HG02678 (cell line): ENCODE data around the gene SLX4.

Experiments
- ATAC-seq: cut with Tn5 transposase; IDR thresholded peaks from one replicate; pipeline ENCODE4 v1.9.1; 2021; ENCODE audit warnings: mild to moderate bottlenecking, moderate library complexity; ENCODE audit not compliant: unreplicated experiment

Gene SLX4

DNA sequence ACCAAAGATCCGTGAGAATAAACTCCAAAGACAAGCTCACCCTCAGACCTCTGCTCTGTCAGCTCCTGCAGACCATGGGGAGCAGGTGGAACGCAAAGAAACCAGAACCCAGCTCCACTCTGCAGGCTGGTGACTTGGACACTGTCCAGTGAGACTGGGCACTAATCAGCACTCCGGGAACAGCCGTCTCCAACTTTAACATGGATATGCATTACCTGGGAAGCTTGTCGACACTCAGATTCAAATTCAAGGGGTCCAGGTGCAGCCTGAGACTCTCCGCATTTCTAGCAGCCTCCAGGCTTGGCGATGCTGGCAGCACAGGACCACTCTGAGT, 9.1 kb downstream of the SLX4 start:
- no peak for ATAC-seq

DNA sequence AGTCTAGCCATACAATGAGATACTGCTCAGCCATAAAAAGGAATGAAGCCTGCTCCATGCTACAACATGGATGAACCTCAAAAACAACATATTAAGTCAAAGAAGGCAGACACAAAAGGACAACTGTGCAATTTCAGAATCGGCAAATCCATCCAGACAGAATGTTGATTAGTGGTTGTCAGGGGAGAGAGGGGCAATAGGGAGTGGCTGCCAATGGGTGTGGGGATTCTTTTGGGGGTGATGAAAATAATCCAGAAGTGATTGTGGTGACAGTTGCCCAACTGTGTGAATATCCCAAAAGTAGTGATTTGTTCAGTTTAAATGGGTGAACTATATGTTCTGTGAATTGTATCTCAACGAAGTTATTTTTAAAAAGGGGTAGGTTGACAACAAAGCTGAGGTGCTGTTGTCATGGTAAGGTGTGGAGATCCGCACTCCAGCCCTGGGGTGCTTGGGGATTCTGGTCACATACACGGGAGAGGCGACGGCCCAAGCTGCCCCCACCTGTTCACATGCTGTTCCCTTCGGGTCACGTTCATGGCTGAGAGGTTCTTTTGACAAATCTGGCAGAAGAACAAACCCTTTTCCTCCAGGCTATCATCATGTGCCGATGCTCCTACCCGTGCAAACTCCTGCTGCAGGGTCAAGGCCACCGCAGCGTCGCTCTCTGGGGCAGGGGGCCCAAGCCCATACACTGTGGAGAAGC, 9.6 kb downstream of the SLX4 start:
- no peak for ATAC-seq

DNA sequence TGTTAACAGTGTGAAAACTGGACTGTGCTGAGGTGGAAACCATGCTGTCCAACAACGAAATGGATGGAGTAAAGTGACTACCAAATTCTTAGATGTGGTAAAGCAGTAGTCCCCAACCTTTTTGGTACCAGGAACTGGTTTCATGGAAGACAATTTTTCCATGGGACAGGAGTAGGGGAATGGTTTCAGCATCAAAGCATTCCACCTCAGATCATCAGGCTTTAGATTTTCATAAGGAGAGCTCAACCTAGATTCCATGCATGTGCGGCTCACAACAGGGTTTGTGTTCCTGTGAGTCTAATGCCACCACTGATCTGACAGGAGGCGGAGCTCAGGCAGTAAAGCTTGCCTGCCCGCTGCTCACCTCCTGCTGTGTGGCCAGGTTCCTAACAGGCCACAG, 11.5 kb downstream of the SLX4 start:
- ATAC-seq, result no peak

DNA sequence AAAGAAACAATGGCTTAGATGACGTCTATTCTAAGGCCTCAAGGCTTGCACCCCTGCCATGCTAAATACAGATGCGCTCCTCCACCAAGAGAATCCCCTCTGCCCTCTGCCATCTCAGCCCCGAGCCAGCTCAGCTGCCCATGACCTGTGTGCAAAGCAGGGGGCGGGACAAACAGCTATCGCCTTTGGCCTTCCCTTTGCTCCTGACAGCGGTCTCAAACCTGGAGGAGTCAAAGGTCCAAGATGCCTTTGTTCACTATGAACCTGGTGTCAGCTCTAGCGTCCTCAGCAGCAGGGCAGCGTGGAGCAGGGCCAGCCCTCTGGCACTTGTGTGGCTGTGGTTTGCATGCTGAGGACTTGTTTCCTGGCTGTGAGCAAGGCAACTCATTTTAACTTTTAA, 12.3 kb downstream of the SLX4 start:
- no peak for ATAC-seq

DNA sequence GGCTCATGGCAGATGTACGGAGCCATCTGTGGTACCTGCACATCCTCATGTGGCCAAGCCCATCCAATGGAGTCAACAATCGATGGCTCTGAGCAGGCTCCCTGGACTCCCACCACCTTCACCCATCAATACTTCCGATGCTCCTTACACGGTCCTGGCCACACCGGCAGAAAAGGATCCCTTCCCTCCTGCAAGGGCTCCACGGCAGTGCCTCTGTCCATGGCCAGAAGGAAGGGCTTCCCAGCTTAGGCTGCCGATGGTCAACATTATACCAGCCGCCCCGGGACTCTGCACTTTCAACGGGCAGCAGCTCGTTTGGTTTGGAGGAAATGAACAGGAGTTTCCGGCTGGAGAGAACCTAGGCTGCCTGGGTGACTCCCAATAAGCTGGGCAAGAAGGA, 13.2 kb downstream of the SLX4 start:
- ATAC-seq, result no peak

DNA sequence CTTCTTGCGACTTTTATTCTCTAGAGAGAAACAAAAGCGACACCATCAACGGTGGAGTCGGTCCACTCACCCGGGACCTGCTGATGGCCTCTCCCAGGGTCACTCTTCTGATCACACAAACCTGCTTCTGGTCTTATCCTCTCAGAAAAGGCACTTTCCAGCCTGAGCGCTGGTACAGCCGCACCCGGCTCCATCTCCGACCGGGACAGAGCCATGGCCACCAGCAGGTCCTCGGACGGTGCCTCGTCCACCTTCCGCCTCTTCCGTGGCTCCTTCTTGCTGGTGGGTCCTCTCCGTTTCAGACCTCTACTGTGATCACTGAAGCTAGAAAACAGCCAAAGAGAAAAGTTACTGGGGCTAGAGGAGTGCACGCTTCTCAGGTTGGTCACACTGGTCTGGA, 13.7 kb downstream of the SLX4 start:
- ATAC-seq, result no peak

DNA sequence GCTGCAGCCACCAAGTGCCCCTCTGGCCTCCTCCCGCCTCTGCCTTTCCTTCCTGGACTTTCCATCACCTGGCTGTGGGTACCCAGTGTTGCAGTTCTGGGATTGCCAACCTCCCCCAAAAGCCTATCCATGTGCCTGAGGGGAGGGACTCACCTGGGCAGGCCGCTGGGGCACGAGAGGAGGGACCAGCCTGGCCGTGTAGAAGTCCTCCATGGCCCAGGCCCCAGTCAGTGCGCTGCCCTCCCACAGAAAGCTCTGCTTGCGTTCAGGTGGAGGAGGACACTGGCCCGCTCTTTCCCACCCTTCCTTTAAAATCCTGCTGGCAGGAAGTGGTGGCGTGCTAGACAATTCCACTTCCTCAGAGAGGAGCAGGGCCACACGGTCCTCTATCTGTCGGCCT, 14.2 kb downstream of the SLX4 start:
- no peak for ATAC-seq

DNA sequence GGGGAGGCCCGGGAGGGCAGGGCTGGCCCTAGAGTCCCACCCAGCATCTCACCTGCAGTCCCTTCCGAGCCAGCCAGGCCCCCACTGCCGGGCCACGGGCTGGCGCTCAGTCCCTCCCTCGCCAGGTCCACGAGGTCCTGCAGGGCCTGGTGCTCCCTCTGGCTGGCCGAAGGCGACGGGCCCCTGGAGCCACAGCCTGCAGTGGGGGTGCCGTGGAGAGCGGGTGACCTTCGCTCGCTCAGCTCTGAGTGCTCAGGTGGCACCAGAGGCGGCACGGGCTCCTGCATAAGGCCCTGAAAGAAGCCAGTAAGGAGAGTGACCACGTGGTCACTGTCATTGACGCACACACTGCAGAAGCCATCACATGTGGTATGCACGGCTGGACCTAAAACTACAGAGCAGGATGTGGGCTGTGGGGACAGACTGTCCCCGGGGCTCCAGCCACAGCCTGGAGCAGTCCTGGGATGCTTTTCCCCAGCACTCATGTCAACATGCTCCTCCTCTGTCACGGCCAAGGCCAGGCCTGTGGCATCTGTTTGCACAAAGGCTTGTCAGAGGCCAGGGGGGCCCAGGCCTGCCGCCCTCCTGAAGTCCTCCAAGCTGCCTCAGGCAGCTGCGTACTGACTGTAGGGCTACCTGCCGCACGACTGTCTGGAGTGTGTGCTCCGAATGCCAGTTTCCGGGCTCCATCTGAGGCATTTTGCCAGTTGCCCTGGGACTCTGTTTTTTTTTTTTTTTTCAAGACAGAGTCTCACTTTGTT, 15.1 kb downstream of the SLX4 start:
- ATAC-seq, result no peak

DNA sequence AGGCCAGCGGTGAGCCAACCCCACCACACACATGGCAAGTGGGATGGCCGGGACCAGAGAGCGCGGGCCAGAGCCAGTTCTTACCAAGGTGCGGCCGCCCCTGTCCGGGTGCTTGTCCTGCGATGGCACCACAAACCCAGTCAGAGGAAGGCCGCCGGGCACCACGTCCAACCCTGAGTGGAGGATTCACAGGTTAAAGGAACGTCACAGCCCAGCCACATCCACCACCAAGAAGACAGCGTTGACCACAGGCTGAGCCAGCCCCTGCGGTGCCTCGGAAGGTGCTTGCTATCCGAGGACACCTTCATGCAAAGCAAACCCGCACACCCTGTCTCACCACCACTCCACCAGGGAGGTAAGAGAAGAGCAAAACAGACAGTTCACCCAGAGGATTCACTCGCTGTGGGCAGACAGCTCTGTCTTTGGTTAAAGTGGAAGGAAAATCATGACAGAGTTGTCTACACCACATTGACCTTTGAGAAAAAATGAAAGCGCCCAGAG, 15.8 kb downstream of the SLX4 start:
- no peak for ATAC-seq

DNA sequence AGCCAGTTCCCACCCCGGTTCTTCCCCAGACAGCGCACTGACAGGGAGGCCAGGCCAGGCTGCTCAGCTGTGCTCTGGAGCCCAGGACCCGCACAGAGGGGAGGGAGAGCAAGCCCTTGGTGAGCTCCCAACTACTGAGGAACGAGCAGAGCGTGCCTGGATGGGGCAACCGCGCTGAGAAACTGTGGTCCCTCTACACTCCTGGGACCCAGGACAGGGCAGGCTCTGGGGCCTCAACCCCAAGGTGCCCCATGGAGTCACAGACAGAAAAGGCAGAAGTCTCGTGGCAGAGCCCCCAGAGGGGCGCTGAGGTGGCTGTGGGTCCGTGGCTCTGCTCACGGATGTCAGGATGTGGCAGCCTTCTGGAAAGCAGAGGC, 16.3 kb downstream of the SLX4 start:
- ATAC-seq, result no peak

DNA sequence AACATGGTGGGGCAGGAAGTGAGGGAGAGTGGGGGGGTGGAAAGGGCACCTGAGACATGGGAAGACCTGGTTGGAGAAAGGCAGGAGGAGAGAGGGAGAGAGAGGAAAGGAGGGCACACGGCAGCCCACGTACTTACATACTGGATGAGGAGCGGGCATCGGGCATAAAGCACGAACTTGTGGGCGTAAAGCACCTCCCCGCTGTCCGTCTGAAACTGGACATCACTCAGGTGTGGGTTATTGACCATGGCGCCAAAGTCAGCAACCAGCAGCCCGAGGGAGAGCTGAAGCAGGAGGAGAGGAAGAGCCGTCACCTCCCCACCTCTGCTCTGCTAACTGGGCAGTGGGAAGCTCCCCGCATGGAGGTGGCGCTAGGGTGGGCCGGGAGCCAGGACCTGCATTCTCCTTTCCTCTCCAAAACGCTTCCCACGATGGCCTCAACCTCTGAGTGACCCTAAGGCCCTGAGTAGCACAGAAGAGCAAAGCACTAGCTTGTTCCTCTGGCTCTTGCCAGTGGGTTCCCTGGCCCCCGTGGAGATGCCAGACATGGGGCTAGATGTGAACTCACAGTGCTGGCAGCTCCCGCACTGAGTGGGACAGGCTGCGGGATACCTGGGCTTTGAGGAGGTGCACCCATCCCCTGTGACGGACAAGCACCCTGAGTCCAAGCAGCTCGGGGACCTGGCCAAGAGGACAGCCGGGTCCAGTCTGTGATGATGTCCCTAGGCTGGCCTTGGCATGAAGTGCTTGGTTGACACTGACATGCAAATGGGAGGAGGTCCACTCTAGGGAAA, 16.9 kb downstream of the SLX4 start:
- ATAC-seq, result no peak

DNA sequence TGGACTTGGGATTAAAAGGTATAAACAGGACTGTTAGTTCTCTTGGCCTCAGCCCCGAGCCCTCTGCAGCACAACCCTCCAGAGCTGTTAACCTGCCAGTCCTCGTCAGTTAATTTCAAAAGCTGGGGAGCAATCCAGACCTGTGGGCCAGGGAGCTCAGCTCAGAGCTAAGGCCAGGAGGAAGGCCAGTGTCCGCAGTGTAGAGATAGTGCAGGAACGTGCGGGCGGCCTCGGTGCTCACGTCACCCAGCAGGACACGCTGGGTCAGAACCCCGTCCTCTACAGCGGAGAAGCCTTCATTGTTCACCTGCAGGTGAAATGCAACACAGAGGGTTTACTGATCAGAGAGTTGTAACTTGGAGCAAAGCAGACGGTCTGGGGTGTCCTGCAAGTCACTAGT, 18.8 kb downstream of the SLX4 start:
- no peak for ATAC-seq

DNA sequence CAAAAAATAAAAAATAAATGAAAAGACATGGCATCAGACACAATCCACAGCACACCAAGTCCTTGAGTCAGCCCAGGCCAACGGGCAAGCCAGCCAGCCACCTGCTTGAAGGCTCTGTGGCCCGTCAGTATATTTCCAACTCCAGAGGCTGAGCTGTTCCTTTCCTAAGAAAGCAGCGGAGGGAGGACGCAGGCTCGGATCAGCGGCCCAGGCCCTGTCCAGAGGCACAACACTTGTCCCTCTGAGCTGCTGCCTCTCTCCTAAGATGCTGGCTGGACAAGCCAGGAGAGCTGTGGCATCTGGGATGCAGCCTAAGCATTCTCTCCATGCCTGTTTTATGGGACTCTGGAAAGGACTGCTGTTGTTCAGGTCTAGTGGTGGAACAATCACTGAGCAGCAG, 19.4 kb downstream of the SLX4 start:
- no peak for ATAC-seq

DNA sequence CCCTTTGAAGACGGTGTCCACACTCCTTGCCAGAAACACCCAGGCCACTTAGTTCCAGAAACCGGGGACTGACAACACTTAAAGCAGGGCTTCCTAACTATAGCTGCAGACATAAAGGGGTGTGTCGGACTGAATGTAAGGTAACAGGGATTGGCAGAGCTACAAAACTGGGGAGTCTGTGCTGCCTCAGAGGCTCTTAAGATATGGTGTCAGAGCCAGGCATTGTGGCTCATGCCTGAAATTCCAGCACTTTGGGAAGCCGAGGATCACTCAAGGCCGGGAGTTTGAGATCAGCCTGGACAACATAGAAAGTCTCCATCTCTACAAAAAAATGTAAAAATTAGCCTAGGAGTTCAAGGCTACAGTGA, 20.0 kb downstream of the SLX4 start:
- no peak for ATAC-seq

DNA sequence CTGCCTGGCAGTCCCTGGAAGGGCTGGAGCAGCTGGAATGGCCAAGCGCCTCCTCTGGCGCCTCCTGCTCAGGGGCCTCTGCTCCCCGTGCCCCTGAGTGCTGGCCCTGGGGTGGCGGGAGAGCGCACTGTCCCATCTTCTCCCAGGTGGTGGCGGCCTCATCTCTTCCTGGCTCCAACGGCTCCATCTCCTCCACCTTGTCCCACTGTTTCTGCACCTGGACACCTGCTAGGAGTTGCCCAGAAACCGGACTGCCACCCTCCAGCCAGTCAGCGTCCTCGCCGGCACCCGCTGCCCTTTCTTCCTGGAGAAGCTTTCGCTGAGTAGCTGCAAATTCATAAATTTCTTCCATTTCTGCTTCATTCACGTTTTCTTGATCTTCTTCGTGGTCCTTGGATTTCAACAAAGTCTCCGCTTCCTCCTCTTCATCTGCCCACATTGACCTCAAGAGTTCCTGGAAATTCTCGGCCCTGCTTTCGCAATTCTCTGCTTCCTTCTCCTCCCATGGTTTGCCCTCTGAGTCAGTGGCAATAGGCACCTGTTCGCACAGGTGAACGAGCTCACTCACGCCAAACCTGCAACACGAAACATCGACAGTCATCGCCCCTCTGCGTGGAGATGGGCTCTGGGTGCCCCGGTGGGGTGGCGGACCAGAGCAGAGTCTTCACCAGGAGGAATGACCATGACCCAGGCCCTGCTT, 20.5 kb downstream of the SLX4 start:
- no peak for ATAC-seq

DNA sequence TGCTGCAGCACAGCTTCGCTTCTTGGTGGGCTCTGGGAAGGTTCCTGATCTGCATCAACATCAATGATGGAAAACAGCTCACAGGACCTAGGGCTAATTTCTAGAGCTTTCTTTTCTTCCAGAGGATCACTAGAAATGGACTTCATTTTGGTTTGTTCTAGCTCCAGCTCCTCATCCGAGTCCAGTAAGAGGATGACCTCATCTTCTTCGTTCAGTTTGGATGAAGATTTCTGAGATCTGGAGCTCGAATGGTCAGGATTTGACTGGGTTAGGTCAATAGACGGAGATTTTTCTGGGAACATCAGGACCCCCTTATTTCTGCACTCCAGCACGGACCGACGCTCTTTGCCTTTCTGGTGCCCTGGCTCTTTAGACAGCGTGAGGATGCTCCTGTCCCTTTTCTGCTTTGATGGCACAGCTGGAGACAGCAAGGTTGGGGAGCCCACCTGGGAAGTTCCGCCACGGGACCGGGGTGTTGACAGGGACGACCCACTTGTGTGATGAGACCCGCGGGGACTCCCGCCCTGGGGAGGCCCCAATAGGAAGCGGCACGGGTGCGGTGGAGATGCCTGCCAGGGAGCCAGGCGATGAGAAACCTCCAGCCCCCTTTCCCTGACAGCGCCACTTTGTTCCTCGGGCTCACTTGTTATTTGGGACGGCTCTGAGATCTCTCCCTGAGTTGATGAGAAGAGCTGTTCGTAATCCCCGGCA, 21.3 kb downstream of the SLX4 start:
- ATAC-seq, result no peak

DNA sequence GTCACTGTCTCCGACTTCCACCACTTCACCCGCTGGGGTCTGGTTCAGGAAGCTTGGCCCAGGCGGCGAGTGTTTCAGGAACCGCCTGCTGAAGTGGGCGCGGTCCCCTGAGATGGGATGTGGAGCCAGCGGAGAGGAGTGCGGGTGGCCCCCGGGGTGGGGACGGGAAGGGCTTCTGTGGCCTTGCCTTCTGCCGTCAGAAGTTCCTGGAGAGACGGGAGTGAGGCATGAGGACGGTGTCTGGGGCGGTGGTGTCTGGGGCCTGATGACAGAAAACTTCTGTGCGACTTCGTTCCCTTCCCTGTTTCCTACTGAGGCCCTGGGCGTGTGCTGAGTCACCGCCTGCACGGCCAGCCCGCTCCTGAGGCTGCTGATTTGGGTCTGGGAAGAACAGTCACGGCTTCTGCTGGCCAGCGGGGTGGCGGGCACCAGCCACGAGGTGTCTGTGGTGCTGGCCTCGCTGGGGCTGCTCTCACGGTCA, 21.9 kb downstream of the SLX4 start:
- ATAC-seq, result no peak

DNA sequence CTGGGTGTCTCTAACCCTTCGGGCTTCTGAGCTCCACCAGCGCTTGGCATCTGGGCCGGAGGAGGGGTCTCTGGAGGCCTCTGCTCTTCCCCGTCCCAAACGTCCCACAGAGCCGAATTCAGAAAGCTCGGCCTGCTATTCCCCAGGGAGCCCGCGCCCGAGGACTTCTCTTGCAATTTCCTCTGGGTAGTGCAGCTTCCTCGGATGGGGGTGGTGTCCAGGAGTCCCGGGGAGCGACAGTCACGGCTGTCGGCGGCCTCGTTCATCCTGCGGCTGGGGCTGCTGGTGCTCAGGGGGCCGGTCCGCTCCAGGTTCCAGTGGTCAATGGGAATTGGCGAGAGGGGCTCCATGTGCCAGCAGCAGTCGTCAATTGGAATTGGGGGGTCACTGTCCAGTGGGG, 22.4 kb downstream of the SLX4 start:
- ATAC-seq, result no peak

DNA sequence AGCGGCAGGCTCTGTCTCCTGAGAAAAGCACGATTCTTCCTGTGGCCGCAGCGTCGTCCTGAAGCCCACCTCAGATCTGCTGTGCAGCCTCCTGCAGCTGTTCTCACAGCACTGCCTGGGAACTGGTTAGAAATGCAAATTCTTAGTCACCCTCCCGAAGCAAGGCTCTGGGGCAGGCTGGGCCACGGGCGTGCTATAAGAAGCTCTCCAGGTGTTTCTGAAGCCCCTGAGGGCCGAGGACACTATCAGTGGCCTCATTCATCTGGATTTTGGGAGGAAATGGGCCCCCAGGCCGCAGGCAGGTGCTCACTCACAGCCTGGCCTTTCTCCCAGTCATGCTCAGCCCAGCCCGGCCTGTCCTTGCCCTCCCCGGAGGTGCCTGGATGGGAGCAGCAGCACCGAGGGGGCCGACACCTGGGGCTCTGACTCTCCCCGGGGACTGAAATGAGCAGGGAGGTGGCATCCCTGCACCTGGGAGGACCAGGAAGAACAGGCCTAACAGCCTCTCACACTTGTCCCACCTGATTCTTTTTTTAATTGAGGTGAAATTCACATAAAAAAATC, 23.8 kb downstream of the SLX4 start:
- ATAC-seq, result no peak

DNA sequence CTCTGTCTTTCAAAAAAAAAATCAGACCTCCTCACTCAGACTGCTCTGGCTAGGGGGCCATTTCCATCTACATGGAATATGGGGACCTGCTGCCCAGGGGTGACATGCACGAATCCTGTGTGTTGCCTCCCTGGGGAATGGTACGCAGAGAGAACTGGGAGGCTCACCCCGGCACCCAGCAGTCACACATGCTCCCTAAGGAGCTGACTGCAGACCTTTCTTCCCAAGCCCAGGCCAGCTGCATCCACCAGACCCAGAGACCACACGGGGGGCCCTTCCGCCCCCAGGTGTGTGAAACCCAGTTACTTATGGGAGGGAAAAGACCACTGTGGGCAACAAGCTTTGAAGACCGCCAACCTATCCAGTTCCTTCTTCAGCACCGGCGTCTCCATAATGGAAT, 27.0 kb downstream of the SLX4 start:
- no peak for ATAC-seq
